ENCODE measurements around the gene MAPKAP1. TPM values are rescaled to one million over a fixed set of nuclear protein-coding genes. Genes with fewer than 3 reads are reported as not detected.

Gene MAPKAP1
- total and polyA plus RNA-seq, 9 of the 15 experiments (the other 6 are each of a cell fraction or from before 2014, with no cell fraction given) = 2.6 to 82.1 (median 61.1) TPM

DNA sequence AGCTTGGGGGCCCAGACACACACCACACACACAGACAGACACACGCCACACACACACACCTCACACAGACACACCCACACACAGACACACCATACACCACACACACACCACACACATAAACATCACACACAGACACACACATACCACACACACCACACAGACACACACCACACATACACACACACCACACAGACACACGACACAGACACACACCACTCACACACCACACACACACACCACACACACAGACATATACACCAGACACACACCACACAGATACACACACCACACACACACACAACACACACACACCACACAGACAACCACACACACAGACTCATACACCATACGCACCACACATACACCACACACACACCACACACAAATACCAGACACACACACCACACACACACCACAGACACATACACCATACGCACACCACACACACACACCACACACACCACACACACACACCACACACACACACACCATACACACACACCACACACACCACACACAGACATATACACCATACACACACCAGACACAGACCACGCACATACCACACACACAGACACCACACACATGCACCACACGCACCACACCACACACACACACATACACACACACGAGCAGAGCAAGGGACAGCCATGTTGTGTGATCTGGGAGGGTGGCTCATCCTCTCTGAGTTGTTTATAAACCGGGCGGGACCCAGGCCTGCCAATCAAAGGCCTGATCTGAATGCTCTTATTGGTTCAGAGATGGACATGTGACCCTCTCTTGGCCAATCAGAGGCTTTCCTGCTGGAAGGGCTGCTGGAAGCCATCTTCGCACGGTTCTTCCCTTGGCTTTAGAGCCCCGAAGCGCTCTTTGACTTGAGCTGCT, 297.1 kb downstream of the MAPKAP1 start (continued):
- TF ChIP-seq, protein P1, sequence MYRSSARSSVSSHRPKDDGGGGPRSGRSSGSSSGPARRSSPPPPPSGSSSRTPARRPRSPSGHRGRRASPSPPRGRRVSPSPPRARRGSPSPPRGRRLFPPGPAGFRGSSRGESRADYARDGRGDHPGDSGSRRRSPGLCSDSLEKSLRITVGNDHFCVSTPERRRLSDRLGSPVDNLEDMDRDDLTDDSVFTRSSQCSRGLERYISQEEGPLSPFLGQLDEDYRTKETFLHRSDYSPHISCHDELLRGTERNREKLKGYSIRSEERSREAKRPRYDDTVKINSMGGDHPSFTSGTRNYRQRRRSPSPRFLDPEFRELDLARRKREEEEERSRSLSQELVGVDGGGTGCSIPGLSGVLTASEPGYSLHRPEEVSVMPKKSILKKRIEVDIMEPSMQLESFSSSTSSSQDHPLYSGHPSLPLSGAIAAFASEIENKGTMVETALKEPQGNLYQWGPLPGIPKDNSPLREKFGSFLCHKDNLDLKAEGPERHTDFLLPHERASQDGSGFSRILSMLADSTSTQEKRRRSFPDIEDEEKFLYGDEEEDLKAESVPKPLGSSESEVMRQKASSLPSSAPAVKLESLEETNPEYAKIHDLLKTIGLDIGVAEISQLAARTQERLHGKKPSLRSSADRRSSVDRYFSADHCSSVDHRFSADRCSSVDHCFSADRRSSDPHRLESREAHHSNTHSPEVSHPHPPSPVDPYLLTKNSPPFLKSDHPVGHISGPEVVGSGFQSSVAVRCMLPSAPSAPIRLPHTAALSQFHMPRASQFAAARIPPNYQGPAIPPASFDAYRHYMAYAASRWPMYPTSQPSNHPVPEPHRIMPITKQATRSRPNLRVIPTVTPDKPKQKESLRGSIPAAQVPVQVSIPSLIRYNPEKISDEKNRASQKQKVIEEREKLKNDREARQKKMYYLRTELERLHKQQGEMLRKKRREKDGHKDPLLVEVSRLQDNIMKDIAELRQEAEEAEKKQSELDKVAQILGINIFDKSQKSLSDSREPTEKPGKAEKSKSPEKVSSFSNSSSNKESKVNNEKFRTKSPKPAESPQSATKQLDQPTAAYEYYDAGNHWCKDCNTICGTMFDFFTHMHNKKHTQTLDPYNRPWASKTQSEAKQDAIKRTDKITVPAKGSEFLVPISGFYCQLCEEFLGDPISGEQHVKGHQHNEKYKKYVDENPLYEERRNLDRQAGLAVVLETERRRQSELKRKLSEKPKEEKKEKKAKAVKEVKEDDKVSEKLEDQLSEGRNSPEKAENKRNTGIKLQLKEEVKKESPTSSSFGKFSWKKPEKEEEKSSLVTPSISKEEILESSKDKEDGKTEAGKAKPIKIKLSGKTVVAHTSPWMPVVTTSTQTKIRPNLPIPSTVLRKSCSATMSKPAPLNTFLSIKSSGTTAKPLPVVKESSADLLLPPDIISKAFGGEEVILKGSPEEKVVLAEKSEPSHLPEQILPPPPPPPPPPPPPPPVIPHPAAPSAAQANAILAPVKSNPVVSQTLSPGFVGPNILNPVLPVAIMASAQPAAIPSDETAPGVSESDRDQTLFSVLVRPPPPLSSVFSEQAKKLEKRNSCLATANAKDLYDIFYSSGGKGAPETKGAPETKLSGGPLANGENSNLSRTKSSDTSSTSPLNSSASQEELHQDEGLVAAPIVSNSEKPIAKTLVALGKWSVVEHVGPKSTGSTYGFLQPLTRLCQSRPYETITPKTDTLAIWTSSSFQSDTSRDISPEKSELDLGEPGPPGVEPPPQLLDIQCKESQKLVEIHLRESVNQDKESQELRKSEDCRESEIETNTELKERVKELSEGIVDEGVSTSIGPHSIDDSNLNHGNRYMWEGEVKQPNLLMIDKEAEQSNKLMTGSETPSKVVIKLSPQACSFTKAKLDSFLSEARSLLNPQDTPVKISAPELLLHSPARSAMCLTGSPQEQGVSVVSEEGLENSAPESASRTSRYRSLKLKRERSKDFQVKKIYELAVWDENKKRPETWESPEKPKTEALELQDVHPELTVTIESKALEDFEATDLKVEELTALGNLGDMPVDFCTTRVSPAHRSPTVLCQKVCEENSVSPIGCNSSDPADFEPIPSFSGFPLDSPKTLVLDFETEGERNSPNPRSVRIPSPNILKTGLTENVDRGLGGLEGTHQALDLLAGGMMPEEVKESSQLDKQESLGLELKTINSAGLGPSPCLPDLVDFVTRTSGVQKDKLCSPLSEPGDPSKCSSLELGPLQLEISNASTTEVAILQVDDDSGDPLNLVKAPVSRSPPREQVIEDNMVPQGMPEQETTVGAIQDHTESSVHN (IDR thresholded peaks at IDR 0.05; ENCODE audit: borderline replicate concordance in 1 of 2, low read depth in 1 of 2) = 0 out of 4 replicates have a peak, but pooled peaks of 1 of the 2 experiments have one; percentile 39
- no peak for TF ChIP-seq ETV6 (IDR thresholded peaks at IDR 0.05; ENCODE audit: borderline replicate concordance in 1 of 2, low read depth in 2 of 2, low read length in 1 of 2)
- no peak for TF ChIP-seq ETV6 (CRISPR knock-in tag; IDR thresholded peaks at IDR 0.05; ENCODE audit: borderline replicate concordance)
- TF ChIP-seq, protein P2, sequence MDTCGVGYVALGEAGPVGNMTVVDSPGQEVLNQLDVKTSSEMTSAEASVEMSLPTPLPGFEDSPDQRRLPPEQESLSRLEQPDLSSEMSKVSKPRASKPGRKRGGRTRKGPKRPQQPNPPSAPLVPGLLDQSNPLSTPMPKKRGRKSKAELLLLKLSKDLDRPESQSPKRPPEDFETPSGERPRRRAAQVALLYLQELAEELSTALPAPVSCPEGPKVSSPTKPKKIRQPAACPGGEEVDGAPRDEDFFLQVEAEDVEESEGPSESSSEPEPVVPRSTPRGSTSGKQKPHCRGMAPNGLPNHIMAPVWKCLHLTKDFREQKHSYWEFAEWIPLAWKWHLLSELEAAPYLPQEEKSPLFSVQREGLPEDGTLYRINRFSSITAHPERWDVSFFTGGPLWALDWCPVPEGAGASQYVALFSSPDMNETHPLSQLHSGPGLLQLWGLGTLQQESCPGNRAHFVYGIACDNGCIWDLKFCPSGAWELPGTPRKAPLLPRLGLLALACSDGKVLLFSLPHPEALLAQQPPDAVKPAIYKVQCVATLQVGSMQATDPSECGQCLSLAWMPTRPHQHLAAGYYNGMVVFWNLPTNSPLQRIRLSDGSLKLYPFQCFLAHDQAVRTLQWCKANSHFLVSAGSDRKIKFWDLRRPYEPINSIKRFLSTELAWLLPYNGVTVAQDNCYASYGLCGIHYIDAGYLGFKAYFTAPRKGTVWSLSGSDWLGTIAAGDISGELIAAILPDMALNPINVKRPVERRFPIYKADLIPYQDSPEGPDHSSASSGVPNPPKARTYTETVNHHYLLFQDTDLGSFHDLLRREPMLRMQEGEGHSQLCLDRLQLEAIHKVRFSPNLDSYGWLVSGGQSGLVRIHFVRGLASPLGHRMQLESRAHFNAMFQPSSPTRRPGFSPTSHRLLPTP (IDR thresholded peaks at IDR 0.05; ENCODE audit: borderline replicate concordance, extremely low read depth, insufficient read length) = no peak
- peak; percentile 83 for TF ChIP-seq MIER1 (IDR thresholded peaks at IDR 0.05; ENCODE audit: low read depth)
- TF ChIP-seq DDX20 (tag; IDR thresholded peaks at IDR 0.05; ENCODE audit: low read depth) = no peak
- TF ChIP-seq, protein P3, sequence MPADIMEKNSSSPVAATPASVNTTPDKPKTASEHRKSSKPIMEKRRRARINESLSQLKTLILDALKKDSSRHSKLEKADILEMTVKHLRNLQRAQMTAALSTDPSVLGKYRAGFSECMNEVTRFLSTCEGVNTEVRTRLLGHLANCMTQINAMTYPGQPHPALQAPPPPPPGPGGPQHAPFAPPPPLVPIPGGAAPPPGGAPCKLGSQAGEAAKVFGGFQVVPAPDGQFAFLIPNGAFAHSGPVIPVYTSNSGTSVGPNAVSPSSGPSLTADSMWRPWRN (IDR thresholded peaks at IDR 0.05; ENCODE audit: low read depth) = no peak
- TF ChIP-seq LCOR (CRISPR knock-in tag; IDR thresholded peaks at IDR 0.05) = no peak
- TF ChIP-seq CTBP1 (IDR thresholded peaks at IDR 0.05; ENCODE audit: borderline replicate concordance) = no peak
- TF ChIP-seq NRF1 (conservative IDR thresholded peaks at IDR 0.05 in 1 of 2, IDR thresholded peaks at IDR 0.05 in 1 of 2) = no peak; a peak in 1 of 4 replicates
- TF ChIP-seq CHD1 (IDR thresholded peaks at IDR 0.05; ENCODE audit: low read length) = no peak
- TF ChIP-seq, protein P4, sequence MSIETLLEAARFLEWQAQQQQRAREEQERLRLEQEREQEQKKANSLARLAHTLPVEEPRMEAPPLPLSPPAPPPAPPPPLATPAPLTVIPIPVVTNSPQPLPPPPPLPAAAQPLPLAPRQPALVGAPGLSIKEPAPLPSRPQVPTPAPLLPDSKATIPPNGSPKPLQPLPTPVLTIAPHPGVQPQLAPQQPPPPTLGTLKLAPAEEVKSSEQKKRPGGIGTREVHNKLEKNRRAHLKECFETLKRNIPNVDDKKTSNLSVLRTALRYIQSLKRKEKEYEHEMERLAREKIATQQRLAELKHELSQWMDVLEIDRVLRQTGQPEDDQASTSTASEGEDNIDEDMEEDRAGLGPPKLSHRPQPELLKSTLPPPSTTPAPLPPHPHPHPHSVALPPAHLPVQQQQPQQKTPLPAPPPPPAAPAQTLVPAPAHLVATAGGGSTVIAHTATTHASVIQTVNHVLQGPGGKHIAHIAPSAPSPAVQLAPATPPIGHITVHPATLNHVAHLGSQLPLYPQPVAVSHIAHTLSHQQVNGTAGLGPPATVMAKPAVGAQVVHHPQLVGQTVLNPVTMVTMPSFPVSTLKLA (conservative IDR thresholded peaks at IDR 0.05) = peak in 1 of 2 experiments; percentile 51; a peak in 3 of 4 replicates

Data from K562 (cell line).